Dermis lymphatic vessel endothelial cell (primary cell): ENCODE results near the gene REXO5. TPM values are rescaled to one million over a fixed set of nuclear protein-coding genes. Genes with fewer than 3 reads are reported as not detected.

Experiments used
- total RNA-seq: library from RNA; depleted of rRNA; stranded (reverse); fragments of >200 nt; gene quantifications from 2 replicates; pipeline ENCODE4 v1.2.1, GENCODE V29; 2014

The REXO5 gene
- 2.2 and 3.7 TPM in 2 replicates for total RNA-seq

GRCh38 chr16:20806168-20807050, at the start of gene REXO5, which contains the start of gene ERI2:
Gene REXO5 (plus strand): TSS chr16:20806527. CDS start chr16:20806954, 427 bp downstream.
Gene ERI2 (minus strand): TSS chr16:20806472. CDS start chr16:20806430, 42 bp downstream.

GRCh38 chr16:20763461-20764232, 42.7 kb upstream of the REXO5 start, which contains the start of gene ACSM3:
Gene ACSM3 (plus strand): TSS chr16:20764014. CDS start chr16:20770035, 6,021 bp downstream.

Other genes with a start within 250 kb of the REXO5 start
- 0.43 TPM in 2 replicates for gene ACSM2B, start 230.2 kb upstream of the REXO5 start, total RNA-seq
- gene ACSM1, start 108.8 kb upstream of the REXO5 start, total RNA-seq, result 0.09 TPM in 1 of 2 replicates, not detected in the other
- 76.0 and 84.6 TPM in 2 replicates for gene THUMPD1, start 64.7 kb upstream of the REXO5 start, total RNA-seq
- gene ACSM3, start 42.5 kb upstream of the REXO5 start, total RNA-seq, result not detected in 2 replicates
- 11.4 and 13.9 TPM in 2 replicates for gene ERI2, start 55 bp upstream of the REXO5 start, total RNA-seq
- gene DCUN1D3, start 93.8 kb downstream of the REXO5 start, total RNA-seq, result 17.1 and 20.2 TPM in 2 replicates
- 45.2 and 54.7 TPM in 2 replicates for gene LYRM1, start 94.2 kb downstream of the REXO5 start, total RNA-seq